ENCODE data around the gene MROH8. TPM values are rescaled to one million over a fixed set of nuclear protein-coding genes. Genes with fewer than 3 reads are reported as not detected.

The MROH8 gene
- total and polyA plus RNA-seq, 2 of the 13 experiments (the other 11 are each of a cell fraction or from before 2014, with no cell fraction given) = 2.6 to 5.5 TPM

- TF ChIP-seq ZNF460 (CRISPR knock-in tag; IDR thresholded peaks at IDR 0.05; ENCODE audit: borderline replicate concordance) (no peak; the same call in 1 of the 2 replicates), ZFP1 (CRISPR knock-in tag; IDR thresholded peaks at IDR 0.05) (no peak), THAP9 (CRISPR knock-in tag; IDR thresholded peaks at IDR 0.05; ENCODE audit: borderline replicate concordance) (peak; percentile 94; the same call in 1 of the 2 replicates), TFDP1 (CRISPR knock-in tag; IDR thresholded peaks at IDR 0.05; ENCODE audit: borderline replicate concordance) (peak; percentile 74; the same call in 1 of the 2 replicates), AKNA (CRISPR knock-in tag; IDR thresholded peaks at IDR 0.05; ENCODE audit: borderline replicate concordance) (peak; percentile 93; the same call in 1 of the 2 replicates), GLI4 (CRISPR knock-in tag; IDR thresholded peaks at IDR 0.05; ENCODE audit: borderline replicate concordance) (0 out of 2 replicates have a peak, but pooled peaks have one; percentile 53), ZNF737 (CRISPR knock-in tag; IDR thresholded peaks at IDR 0.05; ENCODE audit: borderline replicate concordance) (0 out of 2 replicates have a peak, but pooled peaks have one; percentile 39), SKI (IDR thresholded peaks at IDR 0.05; ENCODE audit: partially characterized antibody) (peak; percentile 90), GTF2F1 (IDR thresholded peaks at IDR 0.05; ENCODE audit: low read length) (no peak), PRDM15 (CRISPR knock-in tag; IDR thresholded peaks at IDR 0.05) (peak; percentile 44; the same call in 1 of the 2 replicates), ZNF672 (CRISPR knock-in tag; IDR thresholded peaks at IDR 0.05) (no peak), ZNF441 (CRISPR knock-in tag; IDR thresholded peaks at IDR 0.05; ENCODE audit: borderline replicate concordance) (0 out of 2 replicates have a peak, but pooled peaks have one; percentile 63), ZNF788 (CRISPR knock-in tag; IDR thresholded peaks at IDR 0.05; ENCODE audit: borderline replicate concordance) (peak; percentile 94), ZNF558 (CRISPR knock-in tag; IDR thresholded peaks at IDR 0.05; ENCODE audit: borderline replicate concordance) (peak; percentile 84), ZNF543 (CRISPR knock-in tag; IDR thresholded peaks at IDR 0.05) (peak; percentile 53)
Observed at GRCh38 chr20:37178839-37179682, at the start of gene MROH8, which contains the start of gene RPN2 (continued).

All from HepG2 (cell line).